ENCODE measurements around the gene MAP3K10.
A peak's percentile ranks its signal among the peaks of the same experiment; 100 is the strongest.
"Not testable (repeated sequence)": the region's sequence is repeated elsewhere in the genome, so short reads cannot be mapped to it uniquely, and the experiment has no call there.

Gene MAP3K10

GRCh38 chr19:40171293-40171692 is 19.9 kb upstream of the MAP3K10 start:
- H3K9me3 ChIP-seq (ENCODE audit: control insufficient read depth, insufficient read depth, low read depth, low read length); H3K4me1 ChIP-seq (ENCODE audit: control insufficient read depth, insufficient read depth, low read length); H3K4me3 ChIP-seq (ENCODE audit: low read depth, low read length); H3K27ac ChIP-seq (ENCODE audit: extremely low read depth, low read depth, low read length); H3K36me3 ChIP-seq (ENCODE audit: control insufficient read depth in 2 of 2, insufficient read depth in 1 of 2, low read length in 2 of 2); POLR2A ChIA-PET: not testable (repeated sequence)
- CTCF ChIA-PET = interaction anchor here (0.6 to 0.9 kb wide), 2 partner anchors 54 to 371 kb away, joined by 3 to 4 read pairs; no protein-coding TSS in a partner anchor
- TF ChIP-seq ZNF121 (tag by site-specific recombination; IDR thresholded peaks at IDR 0.05) = peak; percentile 86
- TF ChIP-seq ZFHX2 (tag by site-specific recombination; conservative IDR thresholded peaks at IDR 0.05) = peak; percentile 15; the same call in 1 of the 2 replicates

- CTCF ChIA-PET = interaction anchor here (0.7 to 7.8 kb wide), 4 partner anchors 8 to 14 kb away, joined by 3 to 77 read pairs (median 4); no protein-coding TSS in a partner anchor
- POLR2A ChIA-PET = interaction anchor here (1.0 kb wide), 2 partner anchors 13 to 14 kb away, joined by 3 read pairs; no protein-coding TSS in a partner anchor
- no peaks in the 10 kb centered on the region; the same call in 1 of the 2 replicates for H3K9me3 ChIP-seq (ENCODE audit: control insufficient read depth, insufficient read depth, low read depth, low read length)
- no peak overlapping the region for H3K27ac ChIP-seq (ENCODE audit: extremely low read depth, low read depth, low read length)
- H3K4me1 ChIP-seq (ENCODE audit: control insufficient read depth, insufficient read depth, low read length) = no peaks in the 10 kb centered on the region
- no peak overlapping the region for H3K4me3 ChIP-seq (ENCODE audit: low read depth, low read length)
- no peak for TF ChIP-seq ZFP69B (tag by site-specific recombination; IDR thresholded peaks at IDR 0.05)
- TF ChIP-seq YY1 (tag by site-specific recombination; IDR thresholded peaks at IDR 0.05) = no peak
- no peak for TF ChIP-seq ZNF473 (tag by site-specific recombination; IDR thresholded peaks at IDR 0.05)
- 0 out of 2 replicates have a peak, but pooled peaks have one; percentile 64 for TF ChIP-seq ZNF362 (tag by site-specific recombination; IDR thresholded peaks at IDR 0.05)
- no peak for TF ChIP-seq GLI4 (tag by site-specific recombination; IDR thresholded peaks at IDR 0.05)
- H3K36me3 ChIP-seq (ENCODE audit: control insufficient read depth in 2 of 2, insufficient read depth in 1 of 2, low read length in 2 of 2) = no peaks in the 10 kb centered on the region; a peak in 1 of 3 replicates
Measured at GRCh38 chr19:40174092-40174491, 17.1 kb upstream of the MAP3K10 start.

GRCh38 chr19:40175820-40176219 is 15.4 kb upstream of the MAP3K10 start:
- H3K4me1 ChIP-seq (ENCODE audit: control insufficient read depth, insufficient read depth, low read length) = no peaks in the 10 kb centered on the region
- H3K27ac ChIP-seq (ENCODE audit: extremely low read depth, low read depth, low read length) = no peak overlapping the region
- no peaks in the 10 kb centered on the region; a peak in 1 of 3 replicates for H3K36me3 ChIP-seq (ENCODE audit: control insufficient read depth in 2 of 2, insufficient read depth in 1 of 2, low read length in 2 of 2)
- ChIA-PET CTCF (interaction anchor here (0.7 to 7.8 kb wide), 3 partner anchors 9 to 43 kb away, joined by 3 to 77 read pairs (median 3); no protein-coding TSS in a partner anchor), POLR2A (interaction anchor here (0.5 to 0.6 kb wide), 2 partner anchors 15 to 34 kb away, joined by 4 to 6 read pairs; no protein-coding TSS in a partner anchor)
- TF ChIP-seq ZBTB6 (tag by site-specific recombination; IDR thresholded peaks at IDR 0.05) (no peak), BCL11A (tag by site-specific recombination; IDR thresholded peaks at IDR 0.05; ENCODE audit: low read depth) (no peak), ZNF777 (tag by site-specific recombination; IDR thresholded peaks at IDR 0.05; ENCODE audit: borderline replicate concordance) (no peak), ZNF785 (tag by site-specific recombination; IDR thresholded peaks at IDR 0.05) (no peak), OVOL3 (tag by site-specific recombination; IDR thresholded peaks at IDR 0.05) (no peak), ZFP69B (tag by site-specific recombination; IDR thresholded peaks at IDR 0.05) (no peak)
- H3K9me3 ChIP-seq (ENCODE audit: control insufficient read depth, insufficient read depth, low read depth, low read length) = no peaks in the 10 kb centered on the region; the same call in 1 of the 2 replicates
- H3K4me3 ChIP-seq (ENCODE audit: low read depth, low read length) = no peak overlapping the region

GRCh38 chr19:40177286-40178070 is 13.7 kb upstream of the MAP3K10 start:
- H3K9me3 ChIP-seq (ENCODE audit: control insufficient read depth, insufficient read depth, low read depth, low read length) = no peaks in the 10 kb centered on the region; the same call in 1 of the 2 replicates
- no peak overlapping the region for H3K4me3 ChIP-seq (ENCODE audit: low read depth, low read length)
- no peak for TF ChIP-seq ZBTB20 (tag by site-specific recombination; IDR thresholded peaks at IDR 0.05)
- TF ChIP-seq ZNF19 (tag by site-specific recombination; IDR thresholded peaks at IDR 0.05; ENCODE audit: low read depth) = no peak
- TF ChIP-seq ZNF174 (tag by site-specific recombination; IDR thresholded peaks at IDR 0.05) = no peak
- TF ChIP-seq EGR2 (tag by site-specific recombination; IDR thresholded peaks at IDR 0.05; ENCODE audit: low read depth) = peak; percentile 47
- TF ChIP-seq ZFHX2 (tag by site-specific recombination; conservative IDR thresholded peaks at IDR 0.05) = peak; percentile 37
- no peak for TF ChIP-seq CTCF (tag by site-specific recombination; IDR thresholded peaks at IDR 0.05)
- no peak for TF ChIP-seq ZNF350 (tag by site-specific recombination; IDR thresholded peaks at IDR 0.05)
- TF ChIP-seq ZNF621 (tag by site-specific recombination; IDR thresholded peaks at IDR 0.05) = no peak
- TF ChIP-seq ZNF423 (tag by site-specific recombination; IDR thresholded peaks at IDR 0.05) = no peak
- no peak for TF ChIP-seq FEZF1 (tag by site-specific recombination; IDR thresholded peaks at IDR 0.05)
- ChIA-PET POLR2A (interaction anchor here (1.0 to 2.4 kb wide), 2 partner anchors 13 to 15 kb away, joined by 3 to 6 read pairs; partner anchors contain the start of gene MAP3K10), CTCF (interaction anchor here (0.6 to 7.8 kb wide), 4 partner anchors 11 to 301 kb away, joined by 3 to 77 read pairs (median 6); no protein-coding TSS in a partner anchor)
- no peak overlapping the region for H3K27ac ChIP-seq (ENCODE audit: extremely low read depth, low read depth, low read length)
- H3K4me1 ChIP-seq (ENCODE audit: control insufficient read depth, insufficient read depth, low read length) = no peaks in the 10 kb centered on the region
- H3K36me3 ChIP-seq (ENCODE audit: control insufficient read depth in 2 of 2, insufficient read depth in 1 of 2, low read length in 2 of 2) = no peaks in the 10 kb centered on the region; a peak in 1 of 3 replicates
